22Rv1 (cell line): Measurements from ENCODE around the gene SLC2A13.

Source experiments
- ZFX ChIP-seq: fragments of 450-650 bp; IDR thresholded peaks from 2 replicates; pipeline ENCODE4 v1.6.1; 2017; ENCODE audit warnings: antibody characterized with exemption, borderline replicate concordance
- TF ChIP-seq, protein P1 (sequence below): fragments of 450-650 bp; IDR thresholded peaks from 2 replicates; pipeline ENCODE4 v1.5.1; 2017; ENCODE audit warnings: mild to moderate bottlenecking

DNA sequence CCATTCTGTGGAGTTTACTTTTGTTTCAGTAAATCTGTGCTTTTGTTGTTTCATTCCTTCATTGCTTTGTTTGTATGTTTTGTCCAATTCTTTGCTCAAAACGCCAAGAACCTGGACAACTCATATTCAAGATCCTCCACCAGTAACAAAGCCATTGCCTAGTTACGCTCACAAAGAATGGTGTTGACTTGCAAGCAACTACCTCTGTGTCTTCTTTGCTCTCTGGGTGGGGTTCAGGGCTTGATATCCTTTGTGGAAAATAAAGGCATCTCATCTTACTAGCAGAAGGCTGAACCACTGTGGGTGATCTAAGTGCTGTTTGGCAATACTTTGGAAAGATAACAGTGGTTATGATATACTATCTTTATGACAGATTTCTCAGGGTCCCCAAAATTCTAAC, 252.9 kb downstream of the SLC2A13 start:
- TF ChIP-seq, protein P1, sequence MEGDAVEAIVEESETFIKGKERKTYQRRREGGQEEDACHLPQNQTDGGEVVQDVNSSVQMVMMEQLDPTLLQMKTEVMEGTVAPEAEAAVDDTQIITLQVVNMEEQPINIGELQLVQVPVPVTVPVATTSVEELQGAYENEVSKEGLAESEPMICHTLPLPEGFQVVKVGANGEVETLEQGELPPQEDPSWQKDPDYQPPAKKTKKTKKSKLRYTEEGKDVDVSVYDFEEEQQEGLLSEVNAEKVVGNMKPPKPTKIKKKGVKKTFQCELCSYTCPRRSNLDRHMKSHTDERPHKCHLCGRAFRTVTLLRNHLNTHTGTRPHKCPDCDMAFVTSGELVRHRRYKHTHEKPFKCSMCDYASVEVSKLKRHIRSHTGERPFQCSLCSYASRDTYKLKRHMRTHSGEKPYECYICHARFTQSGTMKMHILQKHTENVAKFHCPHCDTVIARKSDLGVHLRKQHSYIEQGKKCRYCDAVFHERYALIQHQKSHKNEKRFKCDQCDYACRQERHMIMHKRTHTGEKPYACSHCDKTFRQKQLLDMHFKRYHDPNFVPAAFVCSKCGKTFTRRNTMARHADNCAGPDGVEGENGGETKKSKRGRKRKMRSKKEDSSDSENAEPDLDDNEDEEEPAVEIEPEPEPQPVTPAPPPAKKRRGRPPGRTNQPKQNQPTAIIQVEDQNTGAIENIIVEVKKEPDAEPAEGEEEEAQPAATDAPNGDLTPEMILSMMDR, result no peak
- TF ChIP-seq ZFX, result no peak
